Neuron (in vitro differentiated cells): ENCODE measurements around the gene GTSF1L.

ENCODE experiments used
- H2AFZ ChIP-seq: one replicate; pipeline ENCODE4 v1.6.1; 2013; ENCODE audit warnings: low read depth, mild to moderate bottlenecking, inconsistent platforms, low read length, moderate library complexity
- H3K27me3 ChIP-seq: one replicate; pipeline ENCODE4 v1.6.1; 2013; ENCODE audit warnings: low read length; ENCODE audit not compliant: insufficient read depth
- H3K36me3 ChIP-seq: one replicate; pipeline ENCODE4 v1.6.1; 2013; ENCODE audit warnings: low read length; ENCODE audit not compliant: insufficient read depth
- H3K4me1 ChIP-seq: one replicate; pipeline ENCODE4 v1.6.1; 2013; ENCODE audit warnings: low read length; ENCODE audit not compliant: insufficient read depth
- H3K4me3 ChIP-seq: 2 replicates; pipeline ENCODE4 v1.5.1; 2013; ENCODE audit warnings: mild to moderate bottlenecking, low read length, moderate library complexity
- H3K9me3 ChIP-seq: one replicate; pipeline ENCODE4 v1.6.1; 2013; ENCODE audit warnings: low read length

Gene GTSF1L

GRCh38 chr20:43694763-43695162 is 32.0 kb downstream of the GTSF1L start:
- no peaks in the 10 kb centered on the region for H3K4me1 ChIP-seq
- H3K27me3 ChIP-seq, result no peaks in the 10 kb centered on the region
- peaks cover 25% of the 10 kb centered on the region for H3K36me3 ChIP-seq
- H2AFZ ChIP-seq, result no peak overlapping the region
- no peaks in the 10 kb centered on the region for H3K9me3 ChIP-seq
- no peak overlapping the region for H3K4me3 ChIP-seq

GRCh38 chr20:43691928-43692524 is 34.8 kb downstream of the GTSF1L start:
- Histone ChIP-seq H3K4me3 (no peak overlapping the region), H3K36me3 (peaks cover 24% of the 10 kb centered on the region), H3K4me1 (no peaks in the 10 kb centered on the region), H3K9me3 (no peaks in the 10 kb centered on the region), H2AFZ (no peak overlapping the region), H3K27me3 (no peaks in the 10 kb centered on the region)

- Histone ChIP-seq H2AFZ (no peak overlapping the region), H3K9me3 (no peaks in the 10 kb centered on the region), H3K4me3 (no peak overlapping the region), H3K27me3 (no peaks in the 10 kb centered on the region), H3K4me1 (no peaks in the 10 kb centered on the region), H3K36me3 (peaks cover 22% of the 10 kb centered on the region)
Measured at GRCh38 chr20:43690943-43691598, 35.7 kb downstream of the GTSF1L start.

GRCh38 chr20:43689165-43689564 is 37.6 kb downstream of the GTSF1L start:
- no peak overlapping the region for H3K4me3 ChIP-seq
- no peaks in the 10 kb centered on the region for H3K9me3 ChIP-seq
- no peaks in the 10 kb centered on the region for H3K27me3 ChIP-seq
- peaks cover 16% of the 10 kb centered on the region for H3K36me3 ChIP-seq
- H3K4me1 ChIP-seq, result no peaks in the 10 kb centered on the region
- H2AFZ ChIP-seq, result no peak overlapping the region

GRCh38 chr20:43686820-43687219 is 40.0 kb downstream of the GTSF1L start:
- H3K27me3 ChIP-seq, result no peaks in the 10 kb centered on the region
- H3K4me3 ChIP-seq, result no peak overlapping the region
- no peak overlapping the region for H2AFZ ChIP-seq
- H3K9me3 ChIP-seq, result no peaks in the 10 kb centered on the region
- H3K4me1 ChIP-seq, result no peaks in the 10 kb centered on the region
- peaks cover 21% of the 10 kb centered on the region for H3K36me3 ChIP-seq

- Histone ChIP-seq H3K4me3 (no peak overlapping the region), H3K4me1 (no peaks in the 10 kb centered on the region), H3K27me3 (no peaks in the 10 kb centered on the region), H3K9me3 (peaks cover 2% of the 10 kb centered on the region), H2AFZ (no peak overlapping the region), H3K36me3 (peaks cover 29% of the 10 kb centered on the region)
Measured at GRCh38 chr20:43682446-43682845, 44.4 kb downstream of the GTSF1L start.

- Histone ChIP-seq H3K4me3 (no peak overlapping the region), H3K9me3 (peaks cover 2% of the 10 kb centered on the region), H3K36me3 (peaks cover 32% of the 10 kb centered on the region), H3K4me1 (no peaks in the 10 kb centered on the region), H3K27me3 (no peaks in the 10 kb centered on the region), H2AFZ (no peak overlapping the region)
Measured at GRCh38 chr20:43681991-43682410, 44.8 kb downstream of the GTSF1L start.

GRCh38 chr20:43681468-43681942 is 45.3 kb downstream of the GTSF1L start:
- no peaks in the 10 kb centered on the region for H3K27me3 ChIP-seq
- H3K36me3 ChIP-seq, result peaks cover 30% of the 10 kb centered on the region
- H3K9me3 ChIP-seq, result peaks cover 2% of the 10 kb centered on the region
- H2AFZ ChIP-seq, result no peak overlapping the region
- no peaks in the 10 kb centered on the region for H3K4me1 ChIP-seq
- no peak overlapping the region for H3K4me3 ChIP-seq

- Histone ChIP-seq H2AFZ (no peak overlapping the region), H3K9me3 (peaks cover 2% of the 10 kb centered on the region), H3K4me1 (no peaks in the 10 kb centered on the region), H3K36me3 (peaks cover 34% of the 10 kb centered on the region), H3K27me3 (no peaks in the 10 kb centered on the region), H3K4me3 (no peak overlapping the region)
Measured at GRCh38 chr20:43680981-43681380, 45.8 kb downstream of the GTSF1L start.

- H3K4me3 ChIP-seq, result no peak overlapping the region
- peaks cover 2% of the 10 kb centered on the region for H3K9me3 ChIP-seq
- peaks cover 29% of the 10 kb centered on the region for H3K36me3 ChIP-seq
- H3K27me3 ChIP-seq, result no peaks in the 10 kb centered on the region
- H2AFZ ChIP-seq, result no peak overlapping the region
- H3K4me1 ChIP-seq, result no peaks in the 10 kb centered on the region
Measured at GRCh38 chr20:43676368-43676767, 50.4 kb downstream of the GTSF1L start.
